Esophagus squamous epithelium (tissue), 4 donors: Measurements from ENCODE around the gene UBE2J2.

Experiments
- POLR2A ChIP-seq, 4 donors: fragments of 450-650 bp; IDR thresholded peaks; one replicate each; pipeline ENCODE4 v1.6.1; 2017; ENCODE audit warnings: antibody characterized with exemption in 4 of 4, mild to moderate bottlenecking in 4 of 4, moderate library complexity in 3 of 4
- TF ChIP-seq, protein P1 (sequence below), 6 experiments: fragments of 450-650 bp in 4 of 6; fragments of 200-600 bp in 2 of 6; sonication (generic) in 2 of 6; IDR thresholded peaks; one replicate each; pipeline ENCODE4 v1.5.1; 2016 to 2019; ENCODE audit warnings: antibody characterized with exemption in 6 of 6, mild to moderate bottlenecking in 4 of 6, moderate library complexity in 4 of 6

DNA sequence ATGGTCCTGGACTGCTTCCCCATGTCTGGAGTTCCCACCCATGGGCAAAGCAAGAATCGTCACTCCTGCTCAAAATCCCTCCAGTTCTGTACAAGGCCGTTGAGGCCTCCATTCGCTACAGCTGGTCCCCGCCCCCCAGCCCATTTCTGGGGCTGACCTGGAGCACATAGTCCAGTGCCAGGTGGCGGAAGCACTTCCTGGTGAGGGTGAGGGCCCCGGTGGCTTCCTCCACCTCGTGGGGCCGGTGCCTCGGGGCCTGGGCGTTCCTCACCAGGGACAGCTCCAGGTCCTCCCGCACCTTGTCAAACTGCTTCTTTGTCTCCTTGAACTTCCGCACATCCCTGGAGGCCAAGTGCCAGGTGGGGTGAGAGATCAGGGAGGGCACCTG is 26.7 kb upstream of the UBE2J2 start:
- TF ChIP-seq, protein P1, sequence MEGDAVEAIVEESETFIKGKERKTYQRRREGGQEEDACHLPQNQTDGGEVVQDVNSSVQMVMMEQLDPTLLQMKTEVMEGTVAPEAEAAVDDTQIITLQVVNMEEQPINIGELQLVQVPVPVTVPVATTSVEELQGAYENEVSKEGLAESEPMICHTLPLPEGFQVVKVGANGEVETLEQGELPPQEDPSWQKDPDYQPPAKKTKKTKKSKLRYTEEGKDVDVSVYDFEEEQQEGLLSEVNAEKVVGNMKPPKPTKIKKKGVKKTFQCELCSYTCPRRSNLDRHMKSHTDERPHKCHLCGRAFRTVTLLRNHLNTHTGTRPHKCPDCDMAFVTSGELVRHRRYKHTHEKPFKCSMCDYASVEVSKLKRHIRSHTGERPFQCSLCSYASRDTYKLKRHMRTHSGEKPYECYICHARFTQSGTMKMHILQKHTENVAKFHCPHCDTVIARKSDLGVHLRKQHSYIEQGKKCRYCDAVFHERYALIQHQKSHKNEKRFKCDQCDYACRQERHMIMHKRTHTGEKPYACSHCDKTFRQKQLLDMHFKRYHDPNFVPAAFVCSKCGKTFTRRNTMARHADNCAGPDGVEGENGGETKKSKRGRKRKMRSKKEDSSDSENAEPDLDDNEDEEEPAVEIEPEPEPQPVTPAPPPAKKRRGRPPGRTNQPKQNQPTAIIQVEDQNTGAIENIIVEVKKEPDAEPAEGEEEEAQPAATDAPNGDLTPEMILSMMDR (IDR thresholded peaks at IDR 0.05): no peak
- no peak for TF ChIP-seq POLR2A (IDR thresholded peaks at IDR 0.05)
